H1 (cell line): Measurements from ENCODE around the gene GAB2. TPM values are rescaled to one million over a fixed set of nuclear protein-coding genes. Genes with fewer than 3 reads are reported as not detected.

Source experiments
- CTCF ChIA-PET: fragments of 300-600 bp; sonication (Branson Sonifier 250); formaldehyde crosslinking; loops from one replicate; lab custom pipeline; 2021; ENCODE audit not compliant: partially characterized antibody; lab: Charles Lee
- POLR2A ChIA-PET: fragments of 300-600 bp; sonication (Branson Sonifier 250); formaldehyde crosslinking; loops from one replicate; lab custom pipeline; 2021; ENCODE audit warnings: inconsistent platforms; ENCODE audit not compliant: partially characterized antibody; lab: Charles Lee
- DNase-seq, 2 experiments: peaks; one replicate each; pipeline versions ENCODE4 v3.0.0 to v3.0.0-alpha.2; 2010 to 2022; ENCODE audit warnings: low spot score in 2 of 2, low read depth in 1 of 2, mixed read lengths in 1 of 2
- FAIRE-seq: peaks from 2 replicates; lab custom pipeline; 2011; peaks lifted over from hg19 to GRCh38; lab: Jason Lieb, UNC
- H2AFZ ChIP-seq: 2 replicates; pipeline ENCODE4 v1.8.1; 2012; ENCODE audit warnings: low read length, inconsistent platforms
- H2AK5ac ChIP-seq: 2 replicates; pipeline ENCODE4 v1.6.1; 2013; ENCODE audit warnings: low read depth, low read length
- H2BK120ac ChIP-seq: replicated peaks from 2 replicates; pipeline ENCODE3; 2013; ENCODE audit warnings: low read depth, low read length, inconsistent platforms
- H2BK12ac ChIP-seq: 2 replicates; pipeline ENCODE4 v1.6.1; 2013; ENCODE audit warnings: low read depth, low read length
- H2BK15ac ChIP-seq: 2 replicates; pipeline ENCODE4 v1.6.1; 2013; ENCODE audit warnings: low read length
- H2BK20ac ChIP-seq: 2 replicates; pipeline ENCODE4 v1.6.1; 2013; ENCODE audit warnings: low read length
- H2BK5ac ChIP-seq: 2 replicates; pipeline ENCODE4 v1.6.1; 2013; ENCODE audit warnings: low read depth, low read length
- H3K14ac ChIP-seq: 2 replicates; pipeline ENCODE4 v1.6.1; 2013; ENCODE audit warnings: inconsistent platforms; ENCODE audit not compliant: insufficient read length
- H3K18ac ChIP-seq: 2 replicates; pipeline ENCODE4 v1.6.1; 2013; ENCODE audit warnings: low read length; ENCODE audit errors: extremely low read depth
- H3K23ac ChIP-seq: 2 replicates; pipeline ENCODE4 v1.6.1; 2013; ENCODE audit warnings: inconsistent platforms; ENCODE audit not compliant: insufficient read length
- H3K23me2 ChIP-seq: 2 replicates; pipeline ENCODE4 v1.6.1; 2013; ENCODE audit warnings: low read depth, low read length
- H3K27ac ChIP-seq: 2 replicates; pipeline ENCODE4 v1.6.1; 2011; ENCODE audit warnings: low read depth, low read length, inconsistent platforms
- H3K27me3 ChIP-seq, 4 experiments: replicated peaks in 1 of 4; 1 replicate in 1 of 4; 2 replicates in 3 of 4; pipeline versions ENCODE4 v1.6.1 to v1.8.1; 2011 to 2013; ENCODE audit warnings: low read length in 3 of 4, mild to moderate bottlenecking in 3 of 4, inconsistent platforms in 2 of 4, mixed read lengths in 2 of 4, moderate library complexity in 1 of 4; ENCODE audit not compliant: control insufficient read depth in 3 of 4, insufficient read depth in 3 of 4; ENCODE audit errors: extremely low read depth in 1 of 4
- H3K36me3 ChIP-seq, 4 experiments: 2 replicates each; pipeline versions ENCODE4 v1.6.1 to v1.8.1; 2011 to 2013; ENCODE audit warnings: mild to moderate bottlenecking in 4 of 4, low read length in 3 of 4, moderate library complexity in 2 of 4, control low read depth in 1 of 4, inconsistent platforms in 1 of 4; ENCODE audit not compliant: insufficient read depth in 4 of 4, control insufficient read depth in 2 of 4
- H3K4ac ChIP-seq: replicated peaks from 2 replicates; pipeline ENCODE3; 2013; ENCODE audit warnings: low read length, low read depth, mixed read lengths, inconsistent platforms; ENCODE audit not compliant: insufficient read length
- H3K4me1 ChIP-seq, 4 experiments: replicated peaks in 1 of 4; 1 replicate in 1 of 4; 2 replicates in 3 of 4; pipeline versions ENCODE4 v1.6.1 to v1.8.1; 2011 to 2013; ENCODE audit warnings: low read length in 3 of 4, inconsistent platforms in 2 of 4, mixed read lengths in 1 of 4; ENCODE audit not compliant: insufficient read depth in 4 of 4, control insufficient read depth in 3 of 4
- H3K4me2 ChIP-seq, 2 experiments: 2 replicates each; pipeline versions ENCODE4 v1.6.1 to v1.8.1; 2011 to 2013; ENCODE audit warnings: low read depth in 2 of 2, low read length in 2 of 2, control low read depth in 1 of 2, inconsistent platforms in 1 of 2, mild to moderate bottlenecking in 1 of 2; ENCODE audit not compliant: insufficient read depth in 1 of 2
- H3K4me3 ChIP-seq, 4 experiments: fragments of 200-600, 300-600 bp in 1 of 4; sonication (generic), shearing (Covaris generic), sonication (Bioruptor Twin) in 1 of 4; 2 replicates each; pipeline versions ENCODE4 v1.5.1 to v1.8.1; 2011 to 2016; ENCODE audit warnings: low read length in 4 of 4, low read depth in 3 of 4, control low read depth in 2 of 4, inconsistent platforms in 2 of 4, mild to moderate bottlenecking in 2 of 4, mixed read lengths in 1 of 4, moderate library complexity in 1 of 4; ENCODE audit not compliant: insufficient read depth in 2 of 4; ENCODE audit errors: extremely low read depth in 1 of 4
- H3K56ac ChIP-seq: replicated peaks from 2 replicates; pipeline ENCODE3; 2013; ENCODE audit warnings: low read depth, mild to moderate bottlenecking, mixed read lengths, low read length, inconsistent platforms; ENCODE audit not compliant: insufficient read length
- H3K79me1 ChIP-seq: 2 replicates; pipeline ENCODE4 v1.6.1; 2013; ENCODE audit warnings: low read depth, low read length, control low read depth
- H3K79me2 ChIP-seq, 2 experiments: 2 replicates each; pipeline versions ENCODE4 v1.6.1 to v1.8.1; 2012 to 2013; ENCODE audit warnings: low read length in 2 of 2, mild to moderate bottlenecking in 2 of 2, inconsistent platforms in 1 of 2; ENCODE audit not compliant: insufficient read depth in 2 of 2, control insufficient read depth in 1 of 2
- H3K9ac ChIP-seq, 4 experiments: replicated peaks in 1 of 4; 1 replicate in 1 of 4; 2 replicates in 3 of 4; pipeline versions ENCODE4 v1.6.1 to v1.8.1; 2011 to 2013; ENCODE audit warnings: low read depth in 3 of 4, low read length in 3 of 4, control low read depth in 2 of 4, mild to moderate bottlenecking in 2 of 4, moderate library complexity in 2 of 4, inconsistent platforms in 1 of 4; ENCODE audit errors: extremely low read depth in 1 of 4
- H3K9me3 ChIP-seq, 2 experiments: 2 replicates each; pipeline versions ENCODE4 v1.6.1 to v1.8.1; 2012 to 2013; ENCODE audit warnings: mild to moderate bottlenecking in 2 of 2, moderate library complexity in 2 of 2, control low read depth in 1 of 2, inconsistent platforms in 1 of 2, low read depth in 1 of 2, low read length in 1 of 2, mixed read lengths in 1 of 2; ENCODE audit not compliant: insufficient read depth in 2 of 2
- H4K20me1 ChIP-seq, 2 experiments: replicated peaks in 1 of 2; 2 replicates each; pipeline versions ENCODE3 to v1.8.1; 2011 to 2013; ENCODE audit warnings: inconsistent platforms in 2 of 2, low read length in 2 of 2, mild to moderate bottlenecking in 1 of 2; ENCODE audit not compliant: insufficient read depth in 2 of 2, control insufficient read depth in 1 of 2
- H4K5ac ChIP-seq: 2 replicates; pipeline ENCODE4 v1.6.1; 2013; ENCODE audit warnings: low read length, low read depth, mixed read lengths, inconsistent platforms; ENCODE audit not compliant: insufficient read length
- H4K8ac ChIP-seq: 2 replicates; pipeline ENCODE4 v1.8.0; 2013; ENCODE audit warnings: mild to moderate bottlenecking, moderate library complexity, low read length, inconsistent platforms; ENCODE audit not compliant: insufficient read depth; ENCODE audit errors: extremely low read depth
- H4K91ac ChIP-seq: replicated peaks from 2 replicates; pipeline ENCODE3; 2013; ENCODE audit warnings: low read length, mixed read lengths, inconsistent platforms; ENCODE audit not compliant: insufficient read length
- GTF2F1 ChIP-seq: IDR thresholded peaks from 2 replicates; pipeline ENCODE4 v1.6.1; 2012; ENCODE audit warnings: low read depth, low read length, improper control_type of control experiment, borderline replicate concordance
- HDAC2 ChIP-seq, 2 experiments: fragments of 300-600 bp in 1 of 2; sonication (generic) in 1 of 2; IDR thresholded peaks; 2 replicates each; pipeline ENCODE4 v1.6.1; 2011 to 2012; ENCODE audit warnings: low read depth in 2 of 2, low read length in 2 of 2, mild to moderate bottlenecking in 2 of 2, moderate library complexity in 2 of 2, borderline replicate concordance in 1 of 2, inconsistent platforms in 1 of 2
- POLR2AphosphoS5 ChIP-seq: IDR thresholded peaks from 2 replicates; pipeline ENCODE4 v1.6.1; 2011; ENCODE audit warnings: low read depth, low read length
- SAP30 ChIP-seq: fragments of 300-600 bp; sonication (generic); IDR thresholded peaks from 2 replicates; pipeline ENCODE4 v1.7.1; 2012; ENCODE audit warnings: low read length, moderate library complexity, mild to moderate bottlenecking, inconsistent platforms; ENCODE audit not compliant: insufficient read depth, insufficient replicate concordance
- SP4 ChIP-seq: IDR thresholded peaks from 2 replicates; pipeline ENCODE4 v1.6.1; 2012; ENCODE audit warnings: low read length, inconsistent platforms
- SRF ChIP-seq: IDR thresholded peaks from 2 replicates; pipeline ENCODE4 v1.6.1; 2011; ENCODE audit warnings: mild to moderate bottlenecking, low read depth, low read length, moderate library complexity
- SUZ12 ChIP-seq: fragments of 200-600 bp; sonication (generic); IDR thresholded peaks from 2 replicates; pipeline ENCODE4 v1.6.1; 2012; ENCODE audit warnings: mild to moderate bottlenecking, inconsistent platforms, low read length, moderate library complexity, mixed read lengths
- TAF7 ChIP-seq: optimal IDR thresholded peaks from 2 replicates; pipeline ENCODE3; 2011; ENCODE audit warnings: low read depth, mild to moderate bottlenecking, inconsistent platforms, low read length, moderate library complexity, borderline replicate concordance
- TBP ChIP-seq: IDR thresholded peaks from 2 replicates; pipeline ENCODE4 v1.6.1; 2011; ENCODE audit warnings: low read depth, low read length, improper control_type of control experiment
- WGBS, 2 experiments: shearing (Covaris generic) in 1 of 2; methylation state at CpG; one replicate each; pipeline versions ENCODE4 v1.1.6 to v1.1.7; 2013 to 2015; ENCODE audit warnings: low lambda C conversion rate in 2 of 2, mixed read lengths in 2 of 2, inconsistent platforms in 1 of 2, low coverage in 1 of 2, missing lambda C conversion rate in 1 of 2; ENCODE audit not compliant: insufficient replicate concordance in 2 of 2, insufficient coverage in 1 of 2, insufficient read length in 1 of 2; ENCODE audit errors: extremely low coverage in 1 of 2, missing lambda C conversion rate in 1 of 2; 5-methylcytosine and 5-hydroxymethylcytosine counted together
- polyA plus RNA-seq, 7 experiments: library from polyadenylated mRNA; depleted of rRNA in 3 of 7; stranded (reverse) in 5 of 7; unstranded in 2 of 7; fragments of >200 nt in 5 of 7; fragments of 200-250 nt in 2 of 7; gene quantifications; 1 replicate in 5 of 7; 2 replicates in 1 of 7; 4 replicates in 1 of 7; pipeline versions ENCODE4 v1.2.1 to v1.2.3, GENCODE V29; 2011 to 2013; ENCODE audit warnings: missing spikeins in 2 of 7, mixed read lengths in 2 of 7
- total RNA-seq: library from RNA; stranded (reverse); fragmentation: NEBNext Ultra II Directional; extraction: Animal tissue kit (Norgen Biotek cat#: 25700); gene quantifications from 2 replicates; pipeline ENCODE4 v1.2.1, GENCODE V29; 2021
- TF ChIP-seq, protein P1 (sequence below): IDR thresholded peaks from 2 replicates; pipeline ENCODE4 v1.6.1; 2012; ENCODE audit warnings: inconsistent platforms

Gene GAB2
- total and polyA plus RNA-seq, 2 of the 8 experiments (the other 6 are each of a cell fraction or from before 2014, with no cell fraction given): 6.3 to 14.0 TPM

- Histone ChIP-seq H4K91ac (no peak overlapping the region), H3K9me3 (no peaks in the 10 kb centered on the region), H2BK20ac (no peak overlapping the region), H3K79me1 (no peaks in the 10 kb centered on the region), H3K4ac (no peak overlapping the region), H4K8ac (peak overlapping the region; percentile 92), H3K18ac (peak overlapping the region; percentile 68; the same call in 1 of the 2 replicates), H3K4me1 (peaks cover 3 to 16% (median 5%) of the 10 kb centered on the region in 4 experiments; a peak in 6 of 7 replicates), H3K23ac (no peak overlapping the region), H4K5ac (no peak overlapping the region), H2BK12ac (peak overlapping the region; percentile 55; the same call in 1 of the 2 replicates), H3K27me3 (peaks cover 0 to 13% (median 8%) of the 10 kb centered on the region in 4 experiments; a peak in 4 of 7 replicates), H3K4me3 (peak overlapping the region; percentile 56 to 72 (median 60)), H2AFZ (peak overlapping the region; percentile 90), H3K36me3 (no peaks in the 10 kb centered on the region), H2BK5ac (no peak overlapping the region), H3K9ac (peak overlapping the region; percentile 37 to 52 (median 44); a peak in 6 of 7 replicates), H2AK5ac (no peak overlapping the region), H3K4me2 (peak overlapping the region; percentile 76 to 81), H3K14ac (no peak overlapping the region), H3K27ac (no peak overlapping the region), H3K23me2 (peaks cover 10% of the 10 kb centered on the region; the same call in 1 of the 2 replicates), H2BK15ac (no peak overlapping the region), H3K79me2 (peaks cover 0 to 7% of the 10 kb centered on the region in 2 experiments; a peak in 1 of 4 replicates), H3K56ac (no peak overlapping the region), H2BK120ac (no peak overlapping the region), H4K20me1 (peaks cover 0 to 2% of the 10 kb centered on the region in 2 experiments)
- POLR2A ChIA-PET: interaction anchor here (0.7 to 4.7 kb wide), 6 partner anchors 13 to 277 kb away, joined by 3 to 33 read pairs (median 6); partner anchors contain the start of gene ALG8
- DNase-seq (peak; percentile 50 to 91), FAIRE-seq (no peak)
- CTCF ChIA-PET: interaction anchor here (0.6 to 7.6 kb wide), 22 partner anchors 11 to 916 kb away, joined by 3 to 87 read pairs (median 3); no protein-coding TSS in a partner anchor
- 3% methylated on average over 29 of the region's 38 CpGs; no CpG with 5 or more reads in 1 of the 2 experiments for WGBS, 2 experiments
- TF ChIP-seq SRF (no peak), HDAC2 (IDR thresholded peaks at IDR 0.05; ENCODE audit: borderline replicate concordance in 1 of 2, low read depth in 2 of 2, low read length in 2 of 2) (0 out of 4 replicates have a peak, but pooled peaks of 1 of the 2 experiments have one; percentile 80), TAF7 (peak; percentile 57), SP4 (0 out of 2 replicates have a peak, but pooled peaks have one; percentile 11), TBP (peak; percentile 49; the same call in 1 of the 2 replicates), POLR2AphosphoS5 (peak; percentile 68), SUZ12 (no peak), SAP30 (peak; percentile 47), GTF2F1 (no peak)
- TF ChIP-seq, protein P1, sequence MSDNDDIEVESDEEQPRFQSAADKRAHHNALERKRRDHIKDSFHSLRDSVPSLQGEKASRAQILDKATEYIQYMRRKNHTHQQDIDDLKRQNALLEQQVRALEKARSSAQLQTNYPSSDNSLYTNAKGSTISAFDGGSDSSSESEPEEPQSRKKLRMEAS: no peak
Observed at GRCh38 chr11:78416285-78417174, 1.1 kb downstream of the GAB2 start.
